ENCODE results near the gene KIF13A. TPM values are rescaled to one million over a fixed set of nuclear protein-coding genes. Genes with fewer than 3 reads are reported as not detected.

The KIF13A gene
- total and polyA plus RNA-seq, 9 of the 15 experiments (the other 6 are each of a cell fraction or from before 2014, with no cell fraction given) = 3.6 to 44.3 (median 29.7) TPM

DNA sequence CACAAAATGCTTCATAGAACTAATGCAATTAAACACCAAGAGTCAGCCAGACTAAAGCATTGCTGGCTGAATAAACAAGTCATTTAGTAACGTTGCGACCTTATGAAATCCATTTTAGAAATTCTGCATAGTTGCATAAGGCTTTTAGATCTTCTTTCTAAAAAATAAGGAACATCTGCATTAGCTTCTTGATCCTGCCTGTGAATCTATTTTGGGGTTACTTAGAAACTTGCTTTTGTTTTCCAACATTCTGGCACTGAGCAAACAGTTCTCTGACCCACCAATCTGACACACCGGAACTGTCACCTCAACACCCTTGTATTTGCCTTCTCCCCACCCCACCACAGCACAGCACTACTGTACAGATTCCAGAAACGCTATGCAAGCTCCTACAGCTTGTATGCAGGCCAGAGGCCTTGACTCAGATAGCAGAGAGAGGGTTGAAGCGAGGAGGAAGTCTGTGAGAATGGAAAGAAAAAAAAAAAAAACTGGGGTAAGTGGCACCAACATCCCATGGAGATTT lies 55.0 kb downstream of the KIF13A start (continued):
- TF ChIP-seq CBX8 (IDR thresholded peaks at IDR 0.05; ENCODE audit: borderline replicate concordance, extremely low read depth, low read depth, low read length, poor library complexity, severe bottlenecking) (no peak), ZNF146 (CRISPR knock-in tag; IDR thresholded peaks at IDR 0.05; ENCODE audit: unreplicated experiment) (no peak), ERF (CRISPR knock-in tag; IDR thresholded peaks at IDR 0.05) (no peak), ELF4 (CRISPR knock-in tag; IDR thresholded peaks at IDR 0.05) (peak; percentile 47; the same call in 1 of the 2 replicates), HSF4 (CRISPR knock-in tag; IDR thresholded peaks at IDR 0.05; ENCODE audit: borderline replicate concordance) (no peak), PCBP2 (IDR thresholded peaks at IDR 0.05; ENCODE audit: low read depth, low read length, poor library complexity, severe bottlenecking) (no peak), ELF2 (CRISPR knock-in tag; IDR thresholded peaks at IDR 0.05) (no peak), SP1 (CRISPR knock-in tag; IDR thresholded peaks at IDR 0.05) (no peak), IFI16 (CRISPR knock-in tag; IDR thresholded peaks at IDR 0.05) (no peak), ILK (tag; IDR thresholded peaks at IDR 0.05; ENCODE audit: borderline replicate concordance, low read depth) (no peak), GTF2E2 (tag; IDR thresholded peaks at IDR 0.05) (no peak), GATA2 (CRISPR knock-in tag; IDR thresholded peaks at IDR 0.05) (no peak), ZSCAN29 (IDR thresholded peaks at IDR 0.05) (no peak), ZNF589 (CRISPR knock-in tag; IDR thresholded peaks at IDR 0.05; ENCODE audit: low read depth) (peak; percentile 67; the same call in 1 of the 2 replicates), CEBPG (CRISPR knock-in tag; IDR thresholded peaks at IDR 0.05) (no peak), CEBPG (tag; conservative IDR thresholded peaks at IDR 0.05 in 1 of 2, IDR thresholded peaks at IDR 0.05 in 1 of 2) (peak in 1 of 2 experiments; percentile 44; a peak in 1 of 4 replicates), RCOR1 (IDR thresholded peaks at IDR 0.05; ENCODE audit: borderline replicate concordance in 1 of 2, low read depth in 2 of 2, low read length in 2 of 2) (peak in 1 of 2 experiments; percentile 69; a peak in 1 of 4 replicates), CCNT2 (IDR thresholded peaks at IDR 0.05; ENCODE audit: borderline replicate concordance, extremely low read depth, insufficient read length, low read depth, low read length) (no peak), U2AF2 (optimal IDR thresholded peaks at IDR 0.05; ENCODE audit: low read depth, low read length) (no peak), IRF2 (CRISPR knock-in tag; IDR thresholded peaks at IDR 0.05) (no peak)
- TF ChIP-seq, protein P1, sequence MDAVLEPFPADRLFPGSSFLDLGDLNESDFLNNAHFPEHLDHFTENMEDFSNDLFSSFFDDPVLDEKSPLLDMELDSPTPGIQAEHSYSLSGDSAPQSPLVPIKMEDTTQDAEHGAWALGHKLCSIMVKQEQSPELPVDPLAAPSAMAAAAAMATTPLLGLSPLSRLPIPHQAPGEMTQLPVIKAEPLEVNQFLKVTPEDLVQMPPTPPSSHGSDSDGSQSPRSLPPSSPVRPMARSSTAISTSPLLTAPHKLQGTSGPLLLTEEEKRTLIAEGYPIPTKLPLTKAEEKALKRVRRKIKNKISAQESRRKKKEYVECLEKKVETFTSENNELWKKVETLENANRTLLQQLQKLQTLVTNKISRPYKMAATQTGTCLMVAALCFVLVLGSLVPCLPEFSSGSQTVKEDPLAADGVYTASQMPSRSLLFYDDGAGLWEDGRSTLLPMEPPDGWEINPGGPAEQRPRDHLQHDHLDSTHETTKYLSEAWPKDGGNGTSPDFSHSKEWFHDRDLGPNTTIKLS (IDR thresholded peaks at IDR 0.05; ENCODE audit: borderline replicate concordance, low read depth) = no peak
- TF ChIP-seq, protein P2, sequence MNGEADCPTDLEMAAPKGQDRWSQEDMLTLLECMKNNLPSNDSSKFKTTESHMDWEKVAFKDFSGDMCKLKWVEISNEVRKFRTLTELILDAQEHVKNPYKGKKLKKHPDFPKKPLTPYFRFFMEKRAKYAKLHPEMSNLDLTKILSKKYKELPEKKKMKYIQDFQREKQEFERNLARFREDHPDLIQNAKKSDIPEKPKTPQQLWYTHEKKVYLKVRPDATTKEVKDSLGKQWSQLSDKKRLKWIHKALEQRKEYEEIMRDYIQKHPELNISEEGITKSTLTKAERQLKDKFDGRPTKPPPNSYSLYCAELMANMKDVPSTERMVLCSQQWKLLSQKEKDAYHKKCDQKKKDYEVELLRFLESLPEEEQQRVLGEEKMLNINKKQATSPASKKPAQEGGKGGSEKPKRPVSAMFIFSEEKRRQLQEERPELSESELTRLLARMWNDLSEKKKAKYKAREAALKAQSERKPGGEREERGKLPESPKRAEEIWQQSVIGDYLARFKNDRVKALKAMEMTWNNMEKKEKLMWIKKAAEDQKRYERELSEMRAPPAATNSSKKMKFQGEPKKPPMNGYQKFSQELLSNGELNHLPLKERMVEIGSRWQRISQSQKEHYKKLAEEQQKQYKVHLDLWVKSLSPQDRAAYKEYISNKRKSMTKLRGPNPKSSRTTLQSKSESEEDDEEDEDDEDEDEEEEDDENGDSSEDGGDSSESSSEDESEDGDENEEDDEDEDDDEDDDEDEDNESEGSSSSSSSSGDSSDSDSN (IDR thresholded peaks at IDR 0.05; ENCODE audit: borderline replicate concordance in 1 of 2, low read depth in 2 of 2, low read length in 2 of 2) = peak in 1 of 2 experiments; percentile 78; a peak in 1 of 4 replicates
- TF ChIP-seq, protein P3, sequence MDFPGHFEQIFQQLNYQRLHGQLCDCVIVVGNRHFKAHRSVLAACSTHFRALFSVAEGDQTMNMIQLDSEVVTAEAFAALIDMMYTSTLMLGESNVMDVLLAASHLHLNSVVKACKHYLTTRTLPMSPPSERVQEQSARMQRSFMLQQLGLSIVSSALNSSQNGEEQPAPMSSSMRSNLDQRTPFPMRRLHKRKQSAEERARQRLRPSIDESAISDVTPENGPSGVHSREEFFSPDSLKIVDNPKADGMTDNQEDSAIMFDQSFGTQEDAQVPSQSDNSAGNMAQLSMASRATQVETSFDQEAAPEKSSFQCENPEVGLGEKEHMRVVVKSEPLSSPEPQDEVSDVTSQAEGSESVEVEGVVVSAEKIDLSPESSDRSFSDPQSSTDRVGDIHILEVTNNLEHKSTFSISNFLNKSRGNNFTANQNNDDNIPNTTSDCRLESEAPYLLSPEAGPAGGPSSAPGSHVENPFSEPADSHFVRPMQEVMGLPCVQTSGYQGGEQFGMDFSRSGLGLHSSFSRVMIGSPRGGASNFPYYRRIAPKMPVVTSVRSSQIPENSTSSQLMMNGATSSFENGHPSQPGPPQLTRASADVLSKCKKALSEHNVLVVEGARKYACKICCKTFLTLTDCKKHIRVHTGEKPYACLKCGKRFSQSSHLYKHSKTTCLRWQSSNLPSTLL (IDR thresholded peaks at IDR 0.05) = no peak
